Activated CD4-positive, alpha-beta memory T cell treated with anti-CD3 and anti-CD28 coated beads, Interleukin-2, amount 10 ng/mL, durations not matched to agents 7 days and 5 days (primary cell): Measurements from ENCODE around the gene RBM41. TPM values are rescaled to one million over a fixed set of nuclear protein-coding genes. Genes with fewer than 3 reads are reported as not detected.

Source experiments
- total RNA-seq, 2 experiments: library from RNA; stranded (reverse); gene quantifications; one replicate each; pipeline ENCODE4 v1.2.3, GENCODE V29; 2021

RBM41 gene
- total RNA-seq, 2 experiments from 2014 or later: 15.7 to 20.2 TPM

Other genes starting within 250 kb of the RBM41 start
- not detected for gene RIPPLY1, start 215.5 kb downstream of the RBM41 start, total RNA-seq
- gene CLDN2, start 198.4 kb downstream of the RBM41 start, total RNA-seq: not detected
- 1 to 10 TPM; 6.3 to 6.9 TPM for gene MORC4, start 118.6 kb downstream of the RBM41 start, total RNA-seq
- 1 to 10 TPM; 2.3 to 2.5 TPM for gene NUP62CL, start 87.6 kb upstream of the RBM41 start, total RNA-seq
- gene DNAAF6, start 87.8 kb upstream of the RBM41 start, total RNA-seq: not detected